Muscle of arm (tissue), 12 donors: ENCODE results near the gene LEUTX. TPM values are rescaled to one million over a fixed set of nuclear protein-coding genes. Genes with fewer than 3 reads are reported as not detected.

Experiments used
- DNase-seq: peaks from one replicate; pipeline ENCODE4 v3.0.0-alpha.2; 2013
- polyA plus RNA-seq, 12 donors: library from polyadenylated mRNA; unstranded; fragments of 120-200 nt; gene quantifications; one replicate each; pipeline ENCODE4 v1.2.1, GENCODE V29; 2013; ENCODE audit not compliant: insufficient read length in 12 of 12

LEUTX gene
- polyA plus RNA-seq, 12 donors = not detected

- DNase-seq = no peak
These were observed 45.0 kb downstream of the LEUTX start for GRCh38 chr19:39823686-39824085.

- peak; percentile 90 for DNase-seq
These were observed 45.8 kb downstream of the LEUTX start for GRCh38 chr19:39824143-39825092.

GRCh38 chr19:39825093-39825463 is 46.4 kb downstream of the LEUTX start:
- DNase-seq = no peak

DNA sequence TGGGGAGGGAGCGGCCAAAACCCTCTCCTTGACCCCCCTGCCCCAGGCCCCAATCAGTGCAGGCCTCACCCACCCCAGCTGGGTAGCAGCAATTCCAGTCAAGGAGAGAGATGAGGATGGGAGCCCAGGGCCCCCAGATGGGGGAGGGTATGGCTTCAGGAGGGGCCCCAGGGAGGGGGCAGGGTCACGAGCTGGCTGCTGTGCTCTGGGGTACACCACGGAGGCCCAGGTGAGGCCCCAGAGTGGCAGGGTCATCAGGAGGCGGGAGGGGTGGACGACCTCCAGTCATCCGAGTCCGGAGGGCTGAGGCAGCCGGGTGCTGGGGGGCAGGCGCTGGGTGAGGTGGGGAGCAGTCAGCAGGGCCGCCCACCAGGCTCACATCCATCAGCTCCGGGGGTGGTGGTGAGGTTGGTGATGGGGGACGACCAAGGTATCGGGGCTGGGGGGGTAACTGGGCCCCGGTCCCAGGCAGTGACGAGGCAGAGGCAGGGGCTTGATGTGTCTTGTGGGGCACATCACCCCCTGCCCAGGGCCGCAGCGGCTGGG is 47.0 kb downstream of the LEUTX start:
- DNase-seq = no peak

- DNase-seq = no peak
These were observed 47.8 kb downstream of the LEUTX start for GRCh38 chr19:39826311-39826945.

DNA sequence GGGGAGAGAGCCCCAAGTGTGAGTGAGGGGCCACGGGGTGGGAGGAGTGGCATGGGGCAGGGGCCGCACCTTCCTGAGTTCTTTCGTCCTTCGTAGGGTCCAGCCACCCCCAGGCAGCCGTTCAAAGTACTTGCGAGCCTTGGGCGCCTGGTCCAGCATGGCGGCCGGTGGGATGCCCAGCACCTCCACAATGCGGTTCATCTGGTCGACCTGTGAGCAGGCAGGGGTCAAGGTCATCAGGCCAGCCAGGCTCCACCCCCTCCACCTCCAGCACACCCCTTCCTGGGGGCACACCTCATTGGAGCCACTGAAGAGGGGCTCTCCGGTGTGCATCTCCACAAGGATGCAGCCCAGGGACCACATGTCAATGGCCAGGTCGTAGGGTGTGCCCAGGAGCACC is 48.6 kb downstream of the LEUTX start:
- no peak for DNase-seq

DNA sequence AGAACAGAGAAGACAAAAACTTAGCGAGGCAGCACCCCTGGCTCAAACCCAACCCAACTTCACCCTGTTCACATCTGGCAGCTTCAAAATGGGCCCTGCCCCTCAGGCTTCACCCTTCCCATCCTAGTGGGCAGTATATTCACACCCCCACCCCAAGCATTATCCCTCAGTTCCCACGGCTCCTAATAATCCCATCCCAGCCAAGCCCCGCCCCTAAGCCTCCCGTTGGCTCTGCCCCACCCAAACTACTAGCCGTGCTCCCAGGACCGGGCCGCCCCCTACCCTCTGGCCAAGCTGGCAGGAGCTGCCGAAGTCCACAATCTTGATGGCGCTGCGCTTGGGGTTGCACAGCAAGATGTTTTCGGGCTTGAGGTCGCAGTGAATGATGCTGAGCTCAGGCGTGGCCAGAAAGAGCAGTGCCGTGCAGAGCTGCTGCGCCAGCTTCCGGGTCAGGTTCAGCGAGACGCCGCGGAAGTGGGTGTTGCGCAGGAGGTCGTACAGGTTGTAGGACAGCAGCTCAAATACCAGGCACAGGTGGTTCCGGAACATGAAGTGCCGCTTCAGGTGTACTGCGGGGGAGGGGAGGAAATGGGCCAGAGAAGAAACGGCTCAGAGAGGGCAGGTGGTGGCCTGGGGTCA is 49.5 kb downstream of the LEUTX start:
- no peak for DNase-seq

GRCh38 chr19:39828654-39829032 is 50.0 kb downstream of the LEUTX start:
- DNase-seq = no peak

GRCh38 chr19:39829702-39830275 is 51.1 kb downstream of the LEUTX start:
- no peak for DNase-seq

GRCh38 chr19:39830406-39830805 is 51.8 kb downstream of the LEUTX start:
- DNase-seq = no peak

GRCh38 chr19:39830847-39831246 is 52.2 kb downstream of the LEUTX start:
- DNase-seq = no peak

- no peak for DNase-seq
These were observed 53.0 kb downstream of the LEUTX start for GRCh38 chr19:39831679-39832078.

DNA sequence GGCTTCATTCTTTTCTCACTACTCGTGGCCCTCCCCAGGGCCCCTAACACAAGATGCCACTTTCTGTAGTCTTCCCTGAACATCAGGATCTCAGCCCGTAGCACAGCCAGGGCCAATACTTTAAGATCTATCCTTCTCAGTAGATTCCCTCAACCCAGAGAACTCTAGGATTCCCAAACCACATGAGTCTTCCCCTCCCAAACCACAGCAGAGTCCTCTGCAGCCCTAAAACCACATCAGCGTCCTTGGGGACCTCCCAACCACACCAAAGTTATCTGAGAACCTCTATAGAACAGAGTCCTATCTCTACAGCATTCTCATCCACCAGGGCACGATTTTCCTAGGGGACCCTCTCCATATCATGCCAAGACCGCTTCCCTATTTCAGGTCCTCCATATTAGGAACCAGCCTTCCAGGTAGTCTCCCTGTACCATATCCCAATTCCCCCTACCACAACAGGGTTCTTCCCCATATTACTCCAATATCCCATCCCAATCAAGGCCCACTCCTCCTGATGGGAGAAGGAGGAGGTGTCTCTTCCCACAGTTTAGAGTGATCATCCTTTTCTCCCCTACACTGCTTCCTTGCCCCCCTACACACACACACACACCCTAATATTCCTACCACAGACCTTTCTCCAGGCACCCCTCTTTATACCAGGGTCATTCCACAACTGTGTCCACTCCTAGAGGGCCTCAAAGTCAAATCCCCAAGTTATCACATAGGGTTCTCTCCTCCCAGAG is 53.9 kb downstream of the LEUTX start:
- no peak for DNase-seq

DNA sequence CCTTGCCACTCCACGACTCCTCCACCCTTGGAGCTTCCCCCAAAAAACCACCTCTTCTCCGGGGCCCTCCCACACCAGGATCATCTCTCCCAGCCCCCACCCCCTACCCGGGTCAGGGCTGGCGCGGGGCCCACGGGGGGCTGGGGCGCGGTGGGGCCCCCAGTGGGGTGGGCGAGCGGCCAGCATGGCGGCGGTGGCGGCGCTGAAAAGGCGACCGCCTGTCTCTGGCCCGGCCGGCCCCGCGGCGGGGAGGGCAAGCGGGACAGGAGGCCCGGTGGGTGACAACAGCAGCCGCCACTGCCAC is 54.5 kb downstream of the LEUTX start:
- no peak for DNase-seq

DNA sequence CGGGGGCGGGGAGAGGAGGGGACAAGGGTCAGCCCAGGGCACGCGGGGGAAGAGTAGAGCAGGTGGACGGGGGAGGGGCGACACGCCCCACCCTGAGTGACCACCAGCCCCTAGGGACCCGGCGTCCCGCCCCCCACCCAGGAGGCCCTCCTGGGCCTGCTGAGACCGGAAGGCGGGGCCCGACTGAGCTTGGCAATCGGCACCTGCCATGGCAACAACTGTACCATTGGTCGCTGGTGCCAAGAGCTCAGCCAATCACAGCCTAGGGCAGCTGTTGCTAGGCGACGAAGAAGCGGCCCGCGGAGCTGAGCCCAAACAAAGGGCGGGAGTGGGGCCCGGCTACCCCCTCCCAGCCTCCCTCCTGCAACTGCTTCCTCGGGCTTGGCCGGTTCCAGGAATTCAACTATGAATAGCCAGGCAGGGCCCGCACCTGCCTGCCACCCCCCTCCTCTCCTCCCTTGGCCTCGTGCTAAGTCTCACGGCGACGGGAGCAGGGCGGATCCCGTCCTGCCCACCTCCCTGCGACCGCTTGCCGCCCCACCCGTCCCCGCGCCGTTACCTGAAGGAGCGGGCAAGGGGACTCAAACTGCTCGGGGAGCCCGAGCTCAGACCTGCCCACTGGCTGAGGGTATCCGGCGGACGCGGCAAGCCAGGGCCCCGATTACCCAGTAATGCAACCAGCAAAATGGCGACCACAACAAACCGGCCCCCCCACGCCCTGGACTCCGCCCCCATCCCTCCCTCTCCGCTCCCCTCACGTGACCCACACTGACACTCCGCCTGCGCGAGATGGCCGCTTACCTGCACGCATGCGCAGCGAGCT is 55.0 kb downstream of the LEUTX start, which contains the start of gene DYRK1B:
DYRK1B (minus strand) TSS at position 699 of the 823 bp plus-strand sequence. CDS start 2,295 bp downstream, outside the sequence.
- DNase-seq = peak; percentile 98

DNA sequence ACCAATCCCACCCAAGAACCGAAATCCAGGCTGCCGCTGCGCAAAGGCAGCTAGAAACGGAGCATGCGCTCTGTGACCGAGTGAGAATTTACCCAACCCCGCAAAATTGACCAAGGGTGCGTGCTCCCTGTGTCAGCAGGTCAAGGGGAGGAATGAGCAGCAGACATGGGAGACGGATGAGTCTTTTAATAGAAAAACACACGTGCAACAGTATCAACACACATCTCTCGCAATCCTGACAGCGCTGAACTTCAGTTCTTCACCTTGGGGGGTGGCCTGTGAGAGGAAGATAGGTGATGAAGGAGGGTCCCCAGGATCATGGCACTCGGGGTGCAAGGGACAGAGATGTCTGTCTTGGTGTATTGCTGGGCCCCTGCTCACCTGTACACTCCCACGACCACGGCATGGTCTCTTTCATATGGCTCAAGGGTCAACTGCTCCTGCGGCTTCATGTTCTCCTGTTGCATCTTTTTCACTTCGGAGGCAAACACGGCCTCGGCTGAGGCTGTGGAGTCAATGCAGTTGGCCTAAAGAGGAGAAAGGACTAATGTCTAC is 55.7 kb downstream of the LEUTX start:
- no peak for DNase-seq
